IMR-90 (cell line): Measurements from ENCODE around the gene FBXW4. TPM values are rescaled to one million over a fixed set of nuclear protein-coding genes. Genes with fewer than 3 reads are reported as not detected.

Experiments
- ATAC-seq: fragments of 200-7000 bp; cut with Tn5 transposase; 2 replicates; pipeline ENCODE4 v1.9.1; 2020; ENCODE audit warnings: low read depth, mild to moderate bottlenecking, moderate library complexity
- BruUV-seq: library from RNA; stranded (reverse); fragments of 400-500 nt; replicated peaks from 2 replicates; lab custom pipeline; 2021; lab: Mats Ljungman, UMichigan
- CTCF ChIA-PET: fragments of 300-600 bp; formaldehyde crosslinking; extraction: SDS; loops from one replicate; lab custom pipeline; 2021; ENCODE audit warnings: antibody characterized with exemption; lab: Yijun Ruan, JAX
- POLR2A ChIA-PET: fragments of 300-600 bp; sonication (Branson Sonifier 250); formaldehyde crosslinking; loops from one replicate; lab custom pipeline; 2022; ENCODE audit warnings: antibody characterized with exemption; ENCODE audit not compliant: unreplicated experiment; lab: Charles Lee
- DNase-seq: peaks from one replicate; pipeline ENCODE4 v3.0.0; 2013
- H2AFZ ChIP-seq: replicated peaks from 2 replicates; pipeline ENCODE3; 2013; ENCODE audit warnings: low read length, mild to moderate bottlenecking; ENCODE audit not compliant: poor library complexity
- H2AK5ac ChIP-seq: 2 replicates; pipeline ENCODE4 v1.6.1; 2013; ENCODE audit warnings: low read depth, low read length, inconsistent platforms
- H2AK9ac ChIP-seq: replicated peaks from 2 replicates; pipeline ENCODE3; 2013; ENCODE audit warnings: mild to moderate bottlenecking, low read depth, low read length, moderate library complexity; ENCODE audit not compliant: poor library complexity
- H2BK120ac ChIP-seq: 2 replicates; pipeline ENCODE4 v1.6.1; 2013; ENCODE audit warnings: low read depth, low read length, inconsistent platforms
- H2BK15ac ChIP-seq: 3 replicates; pipeline ENCODE4 v1.6.1; 2013; ENCODE audit warnings: low read depth, low read length, inconsistent platforms
- H2BK20ac ChIP-seq: 2 replicates; pipeline ENCODE4 v1.6.1; 2013; ENCODE audit warnings: low read depth, mild to moderate bottlenecking, inconsistent platforms, low read length, moderate library complexity
- H2BK5ac ChIP-seq: 2 replicates; pipeline ENCODE4 v1.6.1; 2013; ENCODE audit warnings: mild to moderate bottlenecking, low read depth, low read length, inconsistent platforms; ENCODE audit not compliant: poor library complexity, severe bottlenecking
- H3K14ac ChIP-seq: replicated peaks from 2 replicates; pipeline ENCODE4 v1.6.1; 2013; ENCODE audit warnings: low read depth, low read length, inconsistent platforms
- H3K18ac ChIP-seq: 2 replicates; pipeline ENCODE4 v1.6.1; 2013; ENCODE audit warnings: low read depth, low read length, control low read depth
- H3K23ac ChIP-seq: 2 replicates; pipeline ENCODE4 v1.6.1; 2013; ENCODE audit warnings: low read depth, low read length, inconsistent platforms
- H3K27ac ChIP-seq: 2 replicates; pipeline ENCODE4 v1.5.1; 2013; ENCODE audit warnings: mild to moderate bottlenecking, control low read depth, low read length; ENCODE audit not compliant: insufficient read depth
- H3K27me3 ChIP-seq: 2 replicates; pipeline ENCODE4 v1.6.1; 2013; ENCODE audit warnings: low read length; ENCODE audit not compliant: control insufficient read depth, insufficient read depth
- H3K36me3 ChIP-seq: 2 replicates; pipeline ENCODE4 v1.6.1; 2013; ENCODE audit warnings: low read length, mixed read lengths; ENCODE audit not compliant: control insufficient read depth, insufficient read depth
- H3K4ac ChIP-seq: 2 replicates; pipeline ENCODE4 v1.6.1; 2013; ENCODE audit warnings: low read depth, low read length, inconsistent platforms
- H3K4me1 ChIP-seq: 2 replicates; pipeline ENCODE4 v1.6.1; 2013; ENCODE audit warnings: low read length, mixed read lengths; ENCODE audit not compliant: control insufficient read depth, insufficient read depth
- H3K4me2 ChIP-seq: 2 replicates; pipeline ENCODE4 v1.6.1; 2013; ENCODE audit warnings: low read depth, mild to moderate bottlenecking, control low read depth, low read length, moderate library complexity
- H3K4me3 ChIP-seq: 2 replicates; pipeline ENCODE4 v1.5.1; 2013; ENCODE audit warnings: low read depth, mild to moderate bottlenecking, control low read depth, low read length, moderate library complexity; ENCODE audit not compliant: insufficient read depth
- H3K56ac ChIP-seq: 2 replicates; pipeline ENCODE4 v1.6.1; 2013; ENCODE audit warnings: low read length, inconsistent platforms; ENCODE audit not compliant: insufficient read depth; ENCODE audit errors: extremely low read depth
- H3K79me1 ChIP-seq, 2 experiments: 2 replicates each; pipeline ENCODE4 v1.6.1; 2013; ENCODE audit warnings: low read length in 2 of 2, inconsistent platforms in 1 of 2, low read depth in 1 of 2
- H3K9ac ChIP-seq: 2 replicates; pipeline ENCODE4 v1.6.1; 2013; ENCODE audit warnings: low read depth, low read length, control low read depth
- H3K9me1 ChIP-seq: 2 replicates; pipeline ENCODE4 v1.6.1; 2013; ENCODE audit warnings: low read length, inconsistent platforms; ENCODE audit not compliant: insufficient read depth
- H3K9me3 ChIP-seq: 2 replicates; pipeline ENCODE4 v1.6.1; 2013; ENCODE audit warnings: low read length; ENCODE audit not compliant: control insufficient read depth, insufficient read depth
- H4K20me1 ChIP-seq: 2 replicates; pipeline ENCODE4 v1.6.1; 2013; ENCODE audit warnings: low read length, inconsistent platforms; ENCODE audit not compliant: insufficient read depth
- H4K5ac ChIP-seq: 2 replicates; pipeline ENCODE4 v1.6.1; 2013; ENCODE audit warnings: mild to moderate bottlenecking, low read depth, low read length, control low read depth
- H4K8ac ChIP-seq, 2 experiments: 2 replicates each; pipeline ENCODE4 v1.6.1; 2013; ENCODE audit warnings: low read depth in 2 of 2, low read length in 2 of 2, control low read depth in 1 of 2, inconsistent platforms in 1 of 2
- H4K91ac ChIP-seq: 2 replicates; pipeline ENCODE4 v1.6.1; 2013; ENCODE audit warnings: low read depth, low read length, inconsistent platforms; ENCODE audit not compliant: insufficient read depth
- BHLHE40 ChIP-seq: fragments of 150-350 bp; IDR thresholded peaks from 2 replicates; pipeline ENCODE4 v1.6.1; 2016; ENCODE audit warnings: mild to moderate bottlenecking, low read depth, low read length
- CEBPB ChIP-seq: IDR thresholded peaks from 2 replicates; pipeline ENCODE4 v1.6.1; 2012; ENCODE audit warnings: low read depth, low read length, improper control_type of control experiment
- ELK1 ChIP-seq: fragments of 150-350 bp; IDR thresholded peaks from 2 replicates; pipeline ENCODE4 v1.6.1; 2016; ENCODE audit warnings: low read depth, mild to moderate bottlenecking, low read length, moderate library complexity, borderline replicate concordance
- FOS ChIP-seq: fragments of 150-350 bp; IDR thresholded peaks from 2 replicates; pipeline ENCODE4 v1.6.1; 2016; ENCODE audit warnings: low read depth, low read length
- MAZ ChIP-seq: IDR thresholded peaks from 2 replicates; pipeline ENCODE4 v1.6.1; 2012; ENCODE audit warnings: low read depth, mild to moderate bottlenecking, low read length, improper control_type of control experiment, moderate library complexity, borderline replicate concordance
- MXI1 ChIP-seq: IDR thresholded peaks from 2 replicates; pipeline ENCODE4 v1.6.1; 2012; ENCODE audit warnings: low read depth, mild to moderate bottlenecking, low read length, moderate library complexity, borderline replicate concordance
- NFE2L2 ChIP-seq: fragments of 150-350 bp; IDR thresholded peaks from 2 replicates; pipeline ENCODE4 v1.6.1; 2016; ENCODE audit warnings: low read depth, mild to moderate bottlenecking, low read length
- RAD21 ChIP-seq: IDR thresholded peaks from 2 replicates; pipeline ENCODE4 v1.6.1; 2012; ENCODE audit warnings: low read length, improper control_type of control experiment
- RCOR1 ChIP-seq: IDR thresholded peaks from 2 replicates; pipeline ENCODE4 v1.6.1; 2012; ENCODE audit warnings: mild to moderate bottlenecking, low read length, improper control_type of control experiment; ENCODE audit not compliant: insufficient replicate concordance
- RFX5 ChIP-seq: IDR thresholded peaks from 2 replicates; pipeline ENCODE4 v1.8.0; 2012; ENCODE audit warnings: low read depth, mild to moderate bottlenecking, low read length, moderate library complexity
- SMC3 ChIP-seq: fragments of 150-350 bp; IDR thresholded peaks from 2 replicates; pipeline ENCODE4 v1.6.1; 2016; ENCODE audit warnings: low read depth, mild to moderate bottlenecking, antibody characterized with exemption, low read length, moderate library complexity
- USF2 ChIP-seq: fragments of 150-350 bp; IDR thresholded peaks from 2 replicates; pipeline ENCODE4 v1.6.1; 2017; ENCODE audit warnings: mild to moderate bottlenecking, antibody characterized with exemption, low read length, low read depth
- WGBS, 2 experiments: methylation state at CpG; one replicate each; pipeline versions ENCODE4 v1.1.5 to v1.1.7; 2013; ENCODE audit warnings: missing lambda C conversion rate in 2 of 2; ENCODE audit not compliant: insufficient read length in 1 of 2; ENCODE audit errors: extremely low coverage in 2 of 2; 5-methylcytosine and 5-hydroxymethylcytosine counted together
- dilution Hi-C: fragments of 300-500 bp; cut with HindIII; formaldehyde crosslinking; loops from one replicate; pipeline ENCODE4 v1.14.3; 2018; ENCODE audit warnings: low sequenced_read_pairs; ENCODE audit not compliant: unreplicated experiment
- in situ Hi-C: fragments of 300-500 bp; cut with MboI; formaldehyde crosslinking; loops from 3 replicates; pipeline ENCODE4 v1.14.3; 2019; ENCODE audit warnings: low sequenced_read_pairs, inconsistent platforms, mixed read lengths
- intact Hi-C: fragments of 100-400 bp; cut with micrococcal nuclease; formaldehyde crosslinking; loops from 2 replicates; pipeline ENCODE4 v1.10.0; 2022
- polyA plus RNA-seq, 3 experiments: library from polyadenylated mRNA; depleted of rRNA; stranded (reverse); fragments of >200 nt; gene quantifications; 2 replicates each; pipeline ENCODE4 v1.2.3, GENCODE V29; 2012; ENCODE audit warnings: low replicate concordance in 1 of 3
- total RNA-seq: library from RNA; depleted of rRNA; stranded (reverse); fragments of >200 nt; gene quantifications from 2 replicates; pipeline ENCODE4 v1.2.3, GENCODE V29; 2012

FBXW4 gene
- total and polyA plus RNA-seq, 2 of the 4 experiments (the other 2 are of a cell fraction), result 19.3 to 26.7 TPM

GRCh38 chr10:101578803-101579515 lies 116.0 kb downstream of the FBXW4 start:
- H2BK120ac ChIP-seq, result no peak overlapping the region
- no peak overlapping the region for H3K18ac ChIP-seq
- H2AFZ ChIP-seq, result no peak overlapping the region
- H3K56ac ChIP-seq, result no peak overlapping the region
- ATAC-seq (no peak), DNase-seq (no peak)
- H3K4ac ChIP-seq, result no peak overlapping the region
- H3K9me1 ChIP-seq, result peaks cover 3% of the 10 kb centered on the region; the same call in 1 of the 2 replicates
- H3K79me1 ChIP-seq, result 0 out of 4 replicates have a peak, but pooled peaks cover 0 to 4% of the 10 kb centered on the region in 2 experiments
- TF ChIP-seq USF2, result no peak
- no peak for TF ChIP-seq BHLHE40
- TF ChIP-seq RAD21, result no peak
- TF ChIP-seq SMC3, result no peak
- TF ChIP-seq FOS, result no peak
- TF ChIP-seq ELK1, result no peak
- no peak for TF ChIP-seq RFX5
- no peak for TF ChIP-seq MXI1
- no peak for TF ChIP-seq CEBPB
- TF ChIP-seq RCOR1, result no peak
- TF ChIP-seq NFE2L2, result no peak
- no peak for TF ChIP-seq MAZ
- H3K4me2 ChIP-seq, result no peak overlapping the region
- no peaks in the 10 kb centered on the region for H4K20me1 ChIP-seq
- peaks cover 39% of the 10 kb centered on the region; the same call in 1 of the 2 replicates for H3K36me3 ChIP-seq
- dilution Hi-C loops, result no loop called here
- no peak overlapping the region for H2AK5ac ChIP-seq
- no peak overlapping the region for H4K91ac ChIP-seq
- in situ Hi-C loops, result no loop called here
- H4K8ac ChIP-seq, result no peak overlapping the region
- H2BK15ac ChIP-seq, result no peak overlapping the region
- no peak overlapping the region for H3K4me3 ChIP-seq
- ChIA-PET POLR2A (no interaction called here), CTCF (interaction anchor here (0.6 to 0.8 kb wide), 2 partner anchors 9 to 15 kb away, joined by 3 read pairs; partner anchors contain the start of genes DPCD and POLL)
- H3K27me3 ChIP-seq, result no peaks in the 10 kb centered on the region
- H4K5ac ChIP-seq, result no peak overlapping the region
- no peak overlapping the region for H3K14ac ChIP-seq
- no peaks in the 10 kb centered on the region for H3K4me1 ChIP-seq
- H2BK20ac ChIP-seq, result no peak overlapping the region
- H3K23ac ChIP-seq, result no peak overlapping the region
- no peak overlapping the region for H3K9ac ChIP-seq
- BruUV-seq, result no TSS peak
- no peak overlapping the region for H2BK5ac ChIP-seq
- peak overlapping the region; percentile 16 for H2AK9ac ChIP-seq
- WGBS, 2 experiments, result 95% methylated on average over 7 of the region's 13 CpGs; no CpG with 5 or more reads in 1 of the 2 experiments
- H3K9me3 ChIP-seq, result no peaks in the 10 kb centered on the region
- intact Hi-C loops, result no loop called here
- H3K27ac ChIP-seq, result no peak overlapping the region
